Neural progenitor cell (in vitro differentiated cells): Measurements from ENCODE around the gene PBX1. TPM values are rescaled to one million over a fixed set of nuclear protein-coding genes. Genes with fewer than 3 reads are reported as not detected.

Source experiments
- DNase-seq: peaks from one replicate; pipeline ENCODE4 v3.0.0-alpha.2; 2016; ENCODE audit warnings: low spot score
- H2AFZ ChIP-seq: fragments of 200-600 bp; sonication (generic); replicated peaks from 2 replicates; pipeline ENCODE4 v1.6.1; 2016; ENCODE audit warnings: antibody characterized with exemption
- H3F3A ChIP-seq: fragments of 200-600 bp; sonication (generic); 2 replicates; pipeline ENCODE4 v1.6.1; 2016; ENCODE audit warnings: antibody characterized with exemption, low read depth
- H3K27ac ChIP-seq: fragments of 200-600 bp; sonication (generic); 2 replicates; pipeline ENCODE4 v1.5.1; 2016; ENCODE audit warnings: mild to moderate bottlenecking
- H3K27me3 ChIP-seq: fragments of 200-600 bp; sonication (generic); 2 replicates; pipeline ENCODE4 v1.6.1; 2016; ENCODE audit warnings: mild to moderate bottlenecking, moderate library complexity
- H3K36me3 ChIP-seq: fragments of 200-600 bp; sonication (generic); 2 replicates; pipeline ENCODE4 v1.5.1; 2016
- H3K4me1 ChIP-seq: fragments of 200-600 bp; sonication (generic); 2 replicates; pipeline ENCODE4 v1.6.1; 2016; ENCODE audit warnings: mixed run types
- H3K4me2 ChIP-seq: fragments of 200-600 bp; sonication (generic); 2 replicates; pipeline ENCODE4 v1.6.1; 2016
- H3K4me3 ChIP-seq: fragments of 200-600 bp; sonication (generic); 2 replicates; pipeline ENCODE4 v1.5.1; 2016
- H3K79me2 ChIP-seq: fragments of 200-600 bp; sonication (generic); 2 replicates; pipeline ENCODE4 v1.6.1; 2016; ENCODE audit warnings: low read depth
- H3K9ac ChIP-seq: fragments of 200-600 bp; sonication (generic); 2 replicates; pipeline ENCODE4 v1.6.1; 2016
- H3K9me3 ChIP-seq: fragments of 200-600 bp; sonication (generic); 2 replicates; pipeline ENCODE4 v1.5.1; 2016; ENCODE audit warnings: low read depth
- H4K20me1 ChIP-seq: fragments of 200-600 bp; sonication (generic); 2 replicates; pipeline ENCODE4 v1.6.1; 2016; ENCODE audit warnings: low read depth
- H3K27ac Mint-ChIP-seq: 3 replicates; pipeline ENCODE4 v1.8.0; 2021; ENCODE audit warnings: mixed read lengths
- H3K27me3 Mint-ChIP-seq: 2 replicates; pipeline ENCODE4 v1.8.0; 2022; ENCODE audit warnings: low read depth, mild to moderate bottlenecking, inconsistent platforms, moderate library complexity, mixed read lengths; ENCODE audit not compliant: insufficient read depth
- H3K36me3 Mint-ChIP-seq: 3 replicates; pipeline ENCODE4 v1.8.0; 2021; ENCODE audit warnings: mixed read lengths
- H3K4me1 Mint-ChIP-seq: 3 replicates; pipeline ENCODE4 v1.8.0; 2021; ENCODE audit warnings: mixed read lengths
- H3K4me3 Mint-ChIP-seq: 3 replicates; pipeline ENCODE4 v1.8.0; 2021; ENCODE audit warnings: mild to moderate bottlenecking, moderate library complexity, mixed read lengths
- H3K9me3 Mint-ChIP-seq: 3 replicates; pipeline ENCODE4 v1.8.0; 2020; ENCODE audit warnings: mixed read lengths
- CTCF ChIP-seq: fragments of 200-600 bp; sonication (generic); IDR thresholded peaks from 2 replicates; pipeline ENCODE4 v1.5.1; 2017; ENCODE audit warnings: antibody characterized with exemption, mild to moderate bottlenecking
- EZH2 ChIP-seq: fragments of 200-600 bp; sonication (generic); IDR thresholded peaks from 2 replicates; pipeline ENCODE4 v1.6.1; 2017; ENCODE audit warnings: antibody characterized with exemption, mild to moderate bottlenecking, moderate library complexity
- EZH2phosphoT487 ChIP-seq: fragments of 200-600 bp; sonication (generic); IDR thresholded peaks from 2 replicates; pipeline ENCODE4 v1.6.1; 2017; ENCODE audit warnings: antibody characterized with exemption
- total RNA-seq: library from RNA; depleted of rRNA; stranded (reverse); fragments of >200 nt; gene quantifications from 2 replicates; pipeline ENCODE4 v1.2.3, GENCODE V29; 2015; ENCODE audit warnings: low replicate concordance

The PBX1 gene
- total RNA-seq, 1 donor from 2014 or later = 91.1 TPM

DNA sequence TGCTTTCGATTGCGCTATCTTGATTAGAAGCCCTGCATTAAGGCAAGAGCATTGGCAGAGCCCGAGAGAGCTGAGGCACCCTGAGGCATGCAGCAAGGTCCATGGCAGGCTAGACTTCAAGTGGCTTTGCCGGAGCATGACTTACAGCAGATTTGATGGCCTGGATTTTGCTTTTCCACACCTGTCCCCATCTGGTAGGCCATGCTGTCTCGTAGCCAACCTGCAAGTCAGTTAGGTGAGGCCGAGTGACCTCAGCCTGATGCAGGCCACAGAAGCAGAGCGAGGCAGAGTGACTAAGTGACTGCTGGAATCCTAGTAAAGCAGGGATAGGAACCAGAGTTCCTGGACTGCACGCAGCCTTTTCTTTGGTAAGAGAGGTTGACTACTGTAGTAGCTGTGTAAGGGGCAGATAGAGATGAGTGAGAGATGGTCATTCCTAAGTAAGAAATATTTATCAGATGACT is 148.9 kb downstream of the PBX1 start:
- H3K9me3 Mint-ChIP-seq = no peaks in the 10 kb centered on the region
- no peak overlapping the region for H3K9ac ChIP-seq
- peaks cover 50% of the 10 kb centered on the region for H3K4me1 ChIP-seq
- TF ChIP-seq EZH2 (no peak), CTCF (no peak), EZH2phosphoT487 (no peak)
- H3K4me3 ChIP-seq = no peak overlapping the region
- H3K27ac Mint-ChIP-seq = no peak overlapping the region
- H3K9me3 ChIP-seq = no peaks in the 10 kb centered on the region
- H3K79me2 ChIP-seq = peaks cover 94% of the 10 kb centered on the region
- H3K4me3 Mint-ChIP-seq = no peak overlapping the region
- peaks cover 3% of the 10 kb centered on the region for H3K27me3 Mint-ChIP-seq
- H3K36me3 ChIP-seq = no peaks in the 10 kb centered on the region
- H4K20me1 ChIP-seq = peaks cover 97% of the 10 kb centered on the region
- DNase-seq = no peak
- H2AFZ ChIP-seq = no peak overlapping the region
- H3K27me3 ChIP-seq = no peaks in the 10 kb centered on the region
- H3F3A ChIP-seq = peaks cover 14% of the 10 kb centered on the region
- no peak overlapping the region for H3K4me2 ChIP-seq
- H3K27ac ChIP-seq = no peak overlapping the region
- peaks cover 5% of the 10 kb centered on the region for H3K36me3 Mint-ChIP-seq
- H3K4me1 Mint-ChIP-seq = peaks cover 65% of the 10 kb centered on the region

DNA sequence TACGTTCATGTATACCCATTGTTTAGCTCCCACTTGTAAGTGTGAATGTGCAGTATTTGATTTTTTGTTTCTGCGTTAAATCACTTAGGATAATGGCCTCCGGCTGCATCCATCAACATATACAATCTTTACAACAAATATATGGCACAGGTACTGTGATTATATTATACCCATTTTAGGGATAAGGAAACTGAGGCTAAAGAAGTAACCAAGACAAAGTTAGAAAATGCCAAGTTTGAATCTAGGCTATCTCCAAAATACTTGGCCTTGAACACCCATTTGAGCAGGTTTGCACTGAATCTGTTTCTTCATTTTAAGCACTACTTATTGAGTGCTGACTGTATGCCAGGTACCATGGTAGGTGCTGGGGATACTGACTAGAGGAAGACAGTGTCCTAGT is 149.6 kb downstream of the PBX1 start:
- H3K27me3 ChIP-seq = no peaks in the 10 kb centered on the region
- peaks cover 98% of the 10 kb centered on the region for H4K20me1 ChIP-seq
- Mint-ChIP-seq H3K27me3 (peaks cover 3% of the 10 kb centered on the region), H3K9me3 (no peaks in the 10 kb centered on the region), H3K4me3 (no peak overlapping the region), H3K36me3 (peaks cover 7% of the 10 kb centered on the region), H3K4me1 (peaks cover 67% of the 10 kb centered on the region), H3K27ac (no peak overlapping the region)
- peaks cover 94% of the 10 kb centered on the region for H3K79me2 ChIP-seq
- no peaks in the 10 kb centered on the region for H3K9me3 ChIP-seq
- H3K9ac ChIP-seq = no peak overlapping the region
- no peak overlapping the region for H2AFZ ChIP-seq
- H3K4me1 ChIP-seq = peaks cover 56% of the 10 kb centered on the region
- peaks cover 13% of the 10 kb centered on the region for H3F3A ChIP-seq
- no peak overlapping the region for H3K4me2 ChIP-seq
- H3K4me3 ChIP-seq = no peak overlapping the region
- no peak for TF ChIP-seq EZH2phosphoT487
- TF ChIP-seq EZH2 = no peak
- no peak for TF ChIP-seq CTCF
- H3K27ac ChIP-seq = no peak overlapping the region
- no peaks in the 10 kb centered on the region for H3K36me3 ChIP-seq
- no peak for DNase-seq

DNA sequence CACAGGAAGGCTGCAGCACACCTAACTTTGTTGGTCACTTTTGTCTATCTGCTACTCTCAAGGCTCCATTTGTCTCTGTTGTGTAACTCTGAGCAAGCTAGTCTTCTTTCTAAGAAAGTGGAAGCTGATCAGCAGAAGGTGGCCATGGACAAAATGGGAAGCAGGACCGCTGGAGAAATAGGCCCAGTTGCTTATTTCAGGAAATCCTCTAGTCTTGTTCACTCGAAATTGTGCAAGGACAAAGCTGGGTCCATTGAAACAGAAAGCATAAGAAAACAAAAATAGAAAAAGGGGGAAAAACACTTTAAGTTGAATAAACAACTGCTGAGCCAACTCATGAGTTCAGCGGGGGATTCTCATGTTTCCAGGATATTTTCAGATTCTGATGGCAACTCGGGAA is 150.1 kb downstream of the PBX1 start:
- H3K9ac ChIP-seq = no peak overlapping the region
- peaks cover 94% of the 10 kb centered on the region for H3K79me2 ChIP-seq
- peaks cover 56% of the 10 kb centered on the region for H3K4me1 ChIP-seq
- H3K27ac ChIP-seq = no peak overlapping the region
- no peak for TF ChIP-seq EZH2phosphoT487
- TF ChIP-seq CTCF = no peak
- no peak for TF ChIP-seq EZH2
- H3K36me3 ChIP-seq = no peaks in the 10 kb centered on the region
- Mint-ChIP-seq H3K4me3 (no peak overlapping the region), H3K9me3 (no peaks in the 10 kb centered on the region), H3K27ac (no peak overlapping the region), H3K4me1 (peaks cover 67% of the 10 kb centered on the region), H3K36me3 (peaks cover 7% of the 10 kb centered on the region), H3K27me3 (peaks cover 3% of the 10 kb centered on the region)
- no peaks in the 10 kb centered on the region for H3K9me3 ChIP-seq
- DNase-seq = no peak
- H3K4me3 ChIP-seq = no peak overlapping the region
- peaks cover 98% of the 10 kb centered on the region for H4K20me1 ChIP-seq
- no peak overlapping the region for H2AFZ ChIP-seq
- H3F3A ChIP-seq = peaks cover 11% of the 10 kb centered on the region
- H3K27me3 ChIP-seq = no peaks in the 10 kb centered on the region
- H3K4me2 ChIP-seq = no peak overlapping the region
